ENCODE data around the gene CDH13.

DNA sequence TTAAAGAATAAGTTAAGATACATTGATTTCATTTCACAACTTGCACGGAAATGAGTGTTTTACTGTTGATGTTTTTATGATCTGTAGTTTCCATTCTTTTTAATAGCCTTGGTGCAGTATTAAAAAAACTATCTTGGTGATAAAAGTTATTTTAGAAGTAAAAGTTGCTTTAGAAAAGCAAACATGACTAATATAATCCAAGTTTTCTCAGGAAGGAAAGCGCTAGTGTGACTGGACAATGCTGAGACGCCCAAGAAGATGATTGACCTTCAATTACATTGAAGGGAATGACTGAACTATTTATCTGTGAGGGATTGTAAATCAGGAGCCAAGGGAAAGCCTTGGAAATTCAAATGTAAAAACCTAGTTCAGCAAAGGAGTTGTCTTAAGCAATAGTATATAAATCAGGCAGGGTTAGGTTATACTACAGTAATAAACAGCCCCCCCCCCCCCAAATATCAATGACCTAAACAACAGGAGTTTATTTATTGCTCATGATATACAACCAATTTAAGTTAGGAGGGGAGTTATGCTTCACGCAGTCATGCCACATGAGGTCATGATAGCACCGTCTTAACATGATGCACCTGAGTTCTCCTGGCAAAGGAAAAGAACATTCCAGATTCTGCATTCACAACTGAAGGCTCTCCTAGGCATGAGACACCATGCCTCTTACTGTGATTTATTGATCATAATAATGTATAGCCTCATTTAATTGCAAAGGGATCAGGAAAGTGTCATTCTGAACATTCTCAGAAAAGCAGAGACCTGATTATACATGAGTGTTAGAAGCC lies 443.8 kb downstream of the CDH13 start:
- TF ChIP-seq CTCF (IDR thresholded peaks at IDR 0.05 in 4 of 5, conservative IDR thresholded peaks at IDR 0.05 in 1 of 5) (no peak), POLR2A (IDR thresholded peaks at IDR 0.05) (no peak)
